ENCODE measurements around the gene CAPS.
"Not testable (repeated sequence)": the region's sequence is repeated elsewhere in the genome, so short reads cannot be mapped to it uniquely, and the experiment has no call there.

GRCh38 chr19:5963259-5963658 is 49.2 kb downstream of the CAPS start:
- not testable (repeated sequence) for TF ChIP-seq EP300 (IDR thresholded peaks at IDR 0.05; ENCODE audit: low read depth); CTCF (IDR thresholded peaks at IDR 0.05); POLR2A (IDR thresholded peaks at IDR 0.05)
